Raji (cell line): Measurements from ENCODE around the gene KRT36.

ENCODE experiments used
- POLR2A ChIP-seq: IDR thresholded peaks from 2 replicates; pipeline ENCODE4 v1.6.1; 2011; ENCODE audit warnings: low read depth, low read length, control low read depth; ENCODE audit not compliant: insufficient read depth

The KRT36 gene

GRCh38 chr17:41489531-41489930, at the start of gene KRT36:
Gene KRT36, minus strand, starts transcription at chr17:41489910. Its CDS starts 46 bp downstream, at chr17:41489864.
- no peak for TF ChIP-seq POLR2A

GRCh38 chr17:41539071-41539492, 49.4 kb upstream of the KRT36 start:
- no peak for TF ChIP-seq POLR2A

- TF ChIP-seq POLR2A, result no peak
Observed at GRCh38 chr17:41538565-41538991, 48.9 kb upstream of the KRT36 start.

GRCh38 chr17:41537990-41538389, 48.3 kb upstream of the KRT36 start:
- TF ChIP-seq POLR2A, result no peak

GRCh38 chr17:41537614-41537954, 47.9 kb upstream of the KRT36 start:
- no peak for TF ChIP-seq POLR2A

- TF ChIP-seq POLR2A, result no peak
Observed at GRCh38 chr17:41536741-41537613, 47.3 kb upstream of the KRT36 start.

- no peak for TF ChIP-seq POLR2A
Observed at GRCh38 chr17:41535764-41536481, 46.2 kb upstream of the KRT36 start.

- TF ChIP-seq POLR2A, result no peak
Observed at GRCh38 chr17:41534899-41535546, 45.3 kb upstream of the KRT36 start.

- no peak for TF ChIP-seq POLR2A
Observed at GRCh38 chr17:41533613-41534012, 43.9 kb upstream of the KRT36 start.

- TF ChIP-seq POLR2A, result no peak
Observed at GRCh38 chr17:41532947-41533570, 43.3 kb upstream of the KRT36 start.

- TF ChIP-seq POLR2A, result no peak
Observed at GRCh38 chr17:41531993-41532392, 42.3 kb upstream of the KRT36 start.

- no peak for TF ChIP-seq POLR2A
Observed at GRCh38 chr17:41530062-41531048, 40.6 kb upstream of the KRT36 start.

- no peak for TF ChIP-seq POLR2A
Observed at GRCh38 chr17:41529491-41529915, 39.8 kb upstream of the KRT36 start.

- TF ChIP-seq POLR2A, result no peak
Observed at GRCh38 chr17:41528959-41529353, 39.2 kb upstream of the KRT36 start.
